PC-9 (cell line): ENCODE results near the gene HOXC10. TPM values are rescaled to one million over a fixed set of nuclear protein-coding genes. Genes with fewer than 3 reads are reported as not detected.
A peak's percentile ranks its signal among the peaks of the same experiment; 100 is the strongest.

Experiments used
- BruUV-seq: library from RNA; stranded (reverse); fragments of 400-500 nt; replicated peaks from 2 replicates; lab custom pipeline; 2021; lab: Mats Ljungman, UMichigan
- CTCF ChIA-PET: fragments of 300-600 bp; sonication (Branson Sonifier 250); formaldehyde crosslinking; loops from one replicate; lab custom pipeline; 2022; ENCODE audit warnings: antibody characterized with exemption; lab: Charles Lee
- POLR2A ChIA-PET: fragments of 300-600 bp; sonication (Branson Sonifier 250); formaldehyde crosslinking; loops from one replicate; lab custom pipeline; 2022; ENCODE audit warnings: antibody characterized with exemption; ENCODE audit not compliant: unreplicated experiment; lab: Charles Lee
- DNase-seq, 2 experiments: peaks; one replicate each; pipeline versions ENCODE4 v3.0.0 to v3.0.0-alpha.2; 2015 to 2022; ENCODE audit warnings: mixed read lengths in 1 of 2
- H2AFZ ChIP-seq: fragments of 200-600 bp; sonication (generic); 2 replicates; pipeline ENCODE4 v1.8.1; 2017; ENCODE audit warnings: antibody characterized with exemption
- H3F3A ChIP-seq: fragments of 200-600 bp; sonication (generic); 2 replicates; pipeline ENCODE4 v1.8.1; 2017; ENCODE audit warnings: antibody characterized with exemption, mild to moderate bottlenecking, low read depth; ENCODE audit not compliant: insufficient read depth
- H3K27ac ChIP-seq: fragments of 200-600 bp; sonication (generic); 2 replicates; pipeline ENCODE4 v1.6.1; 2016; ENCODE audit warnings: mixed run types
- H3K27me3 ChIP-seq: fragments of 200-600 bp; sonication (generic); 2 replicates; pipeline ENCODE4 v1.6.1; 2016; ENCODE audit warnings: low read depth, mixed run types; ENCODE audit not compliant: insufficient read depth
- H3K36me3 ChIP-seq: fragments of 200-600 bp; sonication (generic); 2 replicates; pipeline ENCODE4 v1.6.1; 2016; ENCODE audit warnings: low read depth, mixed run types
- H3K4me1 ChIP-seq: fragments of 200-600 bp; sonication (generic); replicated peaks from 2 replicates; pipeline ENCODE4 v1.6.1; 2016; ENCODE audit warnings: mixed run types; ENCODE audit not compliant: insufficient read depth
- H3K4me2 ChIP-seq: fragments of 200-600 bp; sonication (generic); 2 replicates; pipeline ENCODE4 v1.6.1; 2017; ENCODE audit warnings: mixed run types
- H3K4me3 ChIP-seq: fragments of 200-600 bp; sonication (generic); 2 replicates; pipeline ENCODE4 v1.6.1; 2016; ENCODE audit warnings: mixed run types
- H3K79me2 ChIP-seq: fragments of 200-600 bp; sonication (generic); 2 replicates; pipeline ENCODE4 v1.6.1; 2017; ENCODE audit warnings: low read depth, mixed run types
- H3K9me2 ChIP-seq: fragments of 200-600 bp; sonication (generic); 2 replicates; pipeline ENCODE4 v1.8.1; 2017; ENCODE audit warnings: mild to moderate bottlenecking; ENCODE audit not compliant: insufficient read depth
- H3K9me3 ChIP-seq: fragments of 200-600 bp; sonication (generic); 2 replicates; pipeline ENCODE4 v1.8.1; 2016; ENCODE audit warnings: low read depth; ENCODE audit not compliant: insufficient read depth
- H4K20me1 ChIP-seq: fragments of 200-600 bp; sonication (generic); 2 replicates; pipeline ENCODE4 v1.8.1; 2017; ENCODE audit not compliant: insufficient read depth
- CTCF ChIP-seq: fragments of 200-600 bp; sonication (generic); conservative IDR thresholded peaks from 2 replicates; pipeline ENCODE4 v1.6.1; 2017; ENCODE audit warnings: mixed run types, antibody characterized with exemption, mild to moderate bottlenecking, moderate library complexity
- EZH2 ChIP-seq: fragments of 200-600 bp; sonication (generic); IDR thresholded peaks from 2 replicates; pipeline ENCODE4 v1.8.0; 2017; ENCODE audit warnings: antibody characterized with exemption, low read depth
- intact Hi-C: fragments of 100-400 bp; cut with micrococcal nuclease; formaldehyde crosslinking; loops from one replicate; pipeline ENCODE4 v1.10.0; 2022; ENCODE audit not compliant: unreplicated experiment
- total RNA-seq: library from RNA; stranded (reverse); gene quantifications from 2 replicates; pipeline ENCODE4 v1.2.3, GENCODE V29; 2021

The HOXC10 gene
- total RNA-seq, 1 experiment from 2014 or later: 1.1 TPM

GRCh38 chr12:54016478-54016964, 31.6 kb downstream of the HOXC10 start:
- H3K4me3 ChIP-seq: peak overlapping the region; percentile 82
- H3K36me3 ChIP-seq: no peaks in the 10 kb centered on the region
- no peaks in the 10 kb centered on the region; the same call in 1 of the 2 replicates for H3K4me1 ChIP-seq
- no peaks in the 10 kb centered on the region for H4K20me1 ChIP-seq
- no TSS peak for BruUV-seq
- intact Hi-C loops: no loop called here
- no peaks in the 10 kb centered on the region for H3K9me2 ChIP-seq
- H3K27me3 ChIP-seq: no peaks in the 10 kb centered on the region
- TF ChIP-seq CTCF (no peak), EZH2 (no peak)
- H3K9me3 ChIP-seq: no peaks in the 10 kb centered on the region
- POLR2A ChIA-PET: no interaction called here
- H2AFZ ChIP-seq: no peak overlapping the region
- peak overlapping the region; percentile 99 for H3K4me2 ChIP-seq
- CTCF ChIA-PET: interaction anchor here (0.5 to 1.8 kb wide), 6 partner anchors 8 to 363 kb away, joined by 3 to 37 read pairs (median 4); partner anchors contain the start of genes HOXC5 and HOXC8
- no peak overlapping the region for H3K27ac ChIP-seq
- DNase-seq: no peak
- no peaks in the 10 kb centered on the region for H3K79me2 ChIP-seq
- H3F3A ChIP-seq: no peaks in the 10 kb centered on the region

GRCh38 chr12:54017027-54017788, 32.3 kb downstream of the HOXC10 start:
- POLR2A ChIA-PET: interaction anchor here (0.5 to 0.8 kb wide), 6 partner anchors 19 to 427 kb away, joined by 3 to 31 read pairs (median 4); partner anchors contain the start of gene SMUG1
- CTCF ChIA-PET: interaction anchor here (0.6 to 1.8 kb wide), 7 partner anchors 8 to 326 kb away, joined by 3 to 37 read pairs (median 4); partner anchors contain the start of genes HOXC5 and HOXC8

More at GRCh38 chr12:54017027-54017788, 32.3 kb downstream of the HOXC10 start:
- Histone ChIP-seq H3K4me1 (no peaks in the 10 kb centered on the region; the same call in 1 of the 2 replicates), H3K4me3 (peak overlapping the region; percentile 82), H3K79me2 (no peaks in the 10 kb centered on the region), H3K36me3 (no peaks in the 10 kb centered on the region), H3K9me2 (no peaks in the 10 kb centered on the region), H3F3A (no peaks in the 10 kb centered on the region), H3K4me2 (peak overlapping the region; percentile 99), H3K27ac (peak overlapping the region; percentile 7; the same call in 1 of the 2 replicates), H2AFZ (peak overlapping the region; percentile 94), H3K27me3 (no peaks in the 10 kb centered on the region), H4K20me1 (no peaks in the 10 kb centered on the region), H3K9me3 (no peaks in the 10 kb centered on the region)
- TF ChIP-seq CTCF (no peak), EZH2 (no peak)
- intact Hi-C loops: no loop called here
- DNase-seq: peak in 1 of 2 experiments; percentile 52
- BruUV-seq: no TSS peak
